GM21515 (cell line): ENCODE data around the gene LTBP3.

Source experiments
- ATAC-seq: cut with Tn5 transposase; IDR thresholded peaks from one replicate; pipeline ENCODE4 v1.9.1; 2021; ENCODE audit not compliant: unreplicated experiment

The LTBP3 gene

GRCh38 chr11:65498727-65498976 lies 59.5 kb downstream of the LTBP3 start:
- ATAC-seq = no peak

DNA sequence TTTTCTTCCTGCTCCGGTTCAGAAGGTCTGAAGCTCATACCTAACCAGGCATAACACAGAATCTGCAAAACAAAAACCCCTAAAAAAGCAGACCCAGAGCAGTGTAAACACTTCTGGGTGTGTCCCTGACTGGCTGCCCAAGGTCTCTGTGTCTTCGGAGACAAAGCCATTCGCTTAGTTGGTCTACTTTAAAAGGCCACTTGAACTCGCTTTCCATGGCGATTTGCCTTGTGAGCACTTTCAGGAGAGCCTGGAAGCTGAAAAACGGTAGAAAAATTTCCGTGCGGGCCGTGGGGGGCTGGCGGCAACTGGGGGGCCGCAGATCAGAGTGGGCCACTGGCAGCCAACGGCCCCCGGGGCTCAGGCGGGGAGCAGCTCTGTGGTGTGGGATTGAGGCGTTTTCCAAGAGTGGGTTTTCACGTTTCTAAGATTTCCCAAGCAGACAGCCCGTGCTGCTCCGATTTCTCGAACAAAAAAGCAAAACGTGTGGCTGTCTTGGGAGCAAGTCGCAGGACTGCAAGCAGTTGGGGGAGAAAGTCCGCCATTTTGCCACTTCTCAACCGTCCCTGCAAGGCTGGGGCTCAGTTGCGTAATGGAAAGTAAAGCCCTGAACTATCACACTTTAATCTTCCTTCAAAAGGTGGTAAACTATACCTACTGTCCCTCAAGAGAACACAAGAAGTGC lies 60.0 kb downstream of the LTBP3 start:
- no peak for ATAC-seq

- ATAC-seq = peak; percentile 57
These were observed 60.8 kb downstream of the LTBP3 start for GRCh38 chr11:65497141-65498041.

- ATAC-seq = peak; percentile 0
These were observed 61.6 kb downstream of the LTBP3 start for GRCh38 chr11:65496304-65497140.

GRCh38 chr11:65493367-65494176 lies 64.6 kb downstream of the LTBP3 start:
- ATAC-seq = no peak

- ATAC-seq = no peak
These were observed 65.4 kb downstream of the LTBP3 start for GRCh38 chr11:65492637-65493366.

DNA sequence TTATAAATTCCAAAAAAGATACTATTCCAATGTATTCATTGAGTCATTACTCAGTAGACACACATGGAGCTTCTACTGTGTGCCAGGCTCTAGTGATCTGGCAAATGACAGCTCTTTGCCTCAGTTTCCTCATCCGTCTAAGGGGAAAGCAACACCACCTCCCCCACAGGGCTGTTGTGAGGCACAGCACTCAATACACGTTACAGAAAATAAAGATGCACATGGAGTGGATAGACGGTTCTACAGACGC lies 65.8 kb downstream of the LTBP3 start:
- no peak for ATAC-seq

DNA sequence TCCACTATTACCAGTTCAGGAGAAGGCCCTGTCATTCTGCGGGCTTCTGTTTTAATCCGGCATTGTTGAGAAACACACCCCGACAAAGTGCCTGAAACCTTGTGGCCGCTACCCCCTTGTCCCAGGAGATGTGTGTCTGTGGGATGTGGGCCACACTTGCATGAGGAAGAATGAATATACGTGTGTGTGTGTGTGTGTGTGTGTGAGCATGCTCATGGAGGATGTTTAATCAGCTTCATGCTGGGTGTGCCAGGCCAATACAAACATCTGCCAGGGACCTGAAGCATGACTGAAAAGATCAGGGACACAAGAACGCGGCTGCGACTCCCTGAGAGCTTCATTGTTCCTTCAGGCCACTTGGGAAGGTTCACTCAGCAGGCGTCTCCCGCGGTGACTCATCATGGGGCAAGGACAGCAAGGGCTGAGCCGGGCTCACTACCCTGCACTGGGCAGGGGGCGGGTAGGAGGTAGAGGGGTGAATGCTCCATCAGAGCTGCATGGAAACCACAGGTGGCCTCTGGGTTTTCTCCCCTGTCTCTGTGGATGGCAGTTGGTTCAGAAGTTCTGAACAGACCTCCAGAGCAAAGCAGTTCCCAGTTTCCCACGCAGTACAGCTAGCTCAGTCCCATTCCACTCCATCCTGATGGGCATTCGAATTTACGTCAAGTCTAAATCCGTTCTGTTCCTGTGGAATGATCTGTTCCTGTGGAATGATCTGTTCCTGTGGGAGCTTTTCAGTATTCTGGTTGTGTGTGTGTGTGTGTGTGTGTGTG lies 66.4 kb downstream of the LTBP3 start:
- no peak for ATAC-seq

DNA sequence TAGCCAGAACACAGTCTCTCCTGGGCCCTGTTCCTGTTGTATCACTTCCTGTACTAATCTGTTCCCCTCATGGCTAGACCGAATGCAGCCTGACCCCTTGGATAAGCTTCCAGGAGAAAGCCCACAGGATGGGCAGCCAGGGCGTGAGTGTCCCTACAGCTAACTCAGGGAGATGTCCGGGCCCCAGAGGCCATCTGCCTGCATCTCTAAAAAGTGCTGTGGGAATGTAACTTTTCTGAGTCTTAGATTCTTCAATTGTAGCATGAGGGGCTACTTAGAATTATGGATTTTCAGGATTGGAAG lies 67.0 kb downstream of the LTBP3 start:
- no peak for ATAC-seq

GRCh38 chr11:65489706-65490320 lies 68.3 kb downstream of the LTBP3 start:
- ATAC-seq = no peak

- no peak for ATAC-seq
These were observed 69.0 kb downstream of the LTBP3 start for GRCh38 chr11:65489035-65489705.
